Natural killer cell (primary cell): ENCODE measurements around the gene EID2. TPM values are rescaled to one million over a fixed set of nuclear protein-coding genes. Genes with fewer than 3 reads are reported as not detected.
A peak's percentile ranks its signal among the peaks of the same experiment; 100 is the strongest.

Experiments used
- ATAC-seq, 3 donors: fragments of 150-1000 bp in 2 of 3; fragments of 200-7000 bp in 1 of 3; cut with Tn5 transposase; 1 replicate in 1 of 3; 2 replicates in 2 of 3; pipeline ENCODE4 v1.10.0; 2021; ENCODE audit warnings: mild to moderate bottlenecking in 2 of 3, moderate library complexity in 2 of 3
- DNase-seq, 2 donors: peaks; one replicate each; pipeline versions ENCODE4 v3.0.0 to v3.0.0-alpha.2; 2013 to 2021; ENCODE audit warnings: mixed read lengths in 1 of 2
- H3K27ac ChIP-seq: one replicate; pipeline ENCODE4 v1.5.1; 2013; ENCODE audit warnings: mild to moderate bottlenecking, low read length
- H3K27me3 ChIP-seq: one replicate; pipeline ENCODE4 v1.6.1; 2013; ENCODE audit warnings: low read length; ENCODE audit not compliant: control insufficient read depth, insufficient read depth
- H3K36me3 ChIP-seq: one replicate; pipeline ENCODE4 v1.6.1; 2013; ENCODE audit warnings: low read length; ENCODE audit not compliant: control insufficient read depth, insufficient read depth
- H3K4me1 ChIP-seq: one replicate; pipeline ENCODE4 v1.6.1; 2013; ENCODE audit warnings: low read length; ENCODE audit not compliant: control insufficient read depth, insufficient read depth
- H3K4me3 ChIP-seq: one replicate; pipeline ENCODE4 v1.5.1; 2013; ENCODE audit warnings: low read length
- H3K9me3 ChIP-seq: one replicate; pipeline ENCODE4 v1.6.1; 2013; ENCODE audit warnings: low read length; ENCODE audit not compliant: control insufficient read depth, insufficient read depth
- H3K27ac Mint-ChIP-seq, 2 donors: one replicate each; pipeline ENCODE4 v1.8.0; 2022; ENCODE audit warnings: mild to moderate bottlenecking in 2 of 2, mixed read lengths in 2 of 2, moderate library complexity in 1 of 2
- H3K27me3 Mint-ChIP-seq, 2 donors: one replicate each; pipeline ENCODE4 v1.8.0; 2022; ENCODE audit warnings: low read depth in 2 of 2, mixed read lengths in 2 of 2
- H3K36me3 Mint-ChIP-seq: one replicate; pipeline ENCODE4 v1.8.0; 2022; ENCODE audit warnings: mixed read lengths
- H3K4me1 Mint-ChIP-seq, 2 donors: one replicate each; pipeline ENCODE4 v1.8.0; 2022; ENCODE audit warnings: mixed read lengths in 2 of 2
- H3K4me3 Mint-ChIP-seq: one replicate; pipeline ENCODE4 v1.8.0; 2022; ENCODE audit warnings: mild to moderate bottlenecking, moderate library complexity, mixed read lengths
- H3K9me3 Mint-ChIP-seq, 2 donors: one replicate each; pipeline ENCODE4 v1.8.0; 2022; ENCODE audit warnings: mixed read lengths in 2 of 2
- WGBS: methylation state at CpG from one replicate; pipeline ENCODE4 v1.1.7; 2013; ENCODE audit warnings: missing lambda C conversion rate; ENCODE audit not compliant: insufficient coverage; 5-methylcytosine and 5-hydroxymethylcytosine counted together
- intact Hi-C: fragments of 100-400 bp; cut with micrococcal nuclease; formaldehyde crosslinking; loops from one replicate; pipeline ENCODE4 v1.14.2; 2022
- total RNA-seq, 4 donors: library from RNA; stranded (reverse); fragments of 120-200 nt in 1 of 4; gene quantifications; one replicate each; pipeline versions ENCODE4 v1.2.3 to v1.2.4, GENCODE V29; 2013 to 2022
- TF ChIP-seq, protein P1 (sequence below): fragments of 200-600 bp; IDR thresholded peaks from one replicate; pipeline ENCODE4 v1.8.0; 2022; ENCODE audit warnings: antibody characterized with exemption

EID2 gene, protein sequence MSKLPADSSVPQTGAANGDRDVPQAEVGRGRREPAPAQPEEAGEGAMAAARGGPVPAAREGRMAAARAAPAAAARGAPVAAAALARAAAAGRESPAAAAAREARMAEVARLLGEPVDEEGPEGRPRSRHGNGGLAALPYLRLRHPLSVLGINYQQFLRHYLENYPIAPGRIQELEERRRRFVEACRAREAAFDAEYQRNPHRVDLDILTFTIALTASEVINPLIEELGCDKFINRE
- 10 to 100 TPM; 11.9 to 19.9 (median 15.6) TPM for total RNA-seq
- total RNA-seq (2013): 16.4 TPM

DNA sequence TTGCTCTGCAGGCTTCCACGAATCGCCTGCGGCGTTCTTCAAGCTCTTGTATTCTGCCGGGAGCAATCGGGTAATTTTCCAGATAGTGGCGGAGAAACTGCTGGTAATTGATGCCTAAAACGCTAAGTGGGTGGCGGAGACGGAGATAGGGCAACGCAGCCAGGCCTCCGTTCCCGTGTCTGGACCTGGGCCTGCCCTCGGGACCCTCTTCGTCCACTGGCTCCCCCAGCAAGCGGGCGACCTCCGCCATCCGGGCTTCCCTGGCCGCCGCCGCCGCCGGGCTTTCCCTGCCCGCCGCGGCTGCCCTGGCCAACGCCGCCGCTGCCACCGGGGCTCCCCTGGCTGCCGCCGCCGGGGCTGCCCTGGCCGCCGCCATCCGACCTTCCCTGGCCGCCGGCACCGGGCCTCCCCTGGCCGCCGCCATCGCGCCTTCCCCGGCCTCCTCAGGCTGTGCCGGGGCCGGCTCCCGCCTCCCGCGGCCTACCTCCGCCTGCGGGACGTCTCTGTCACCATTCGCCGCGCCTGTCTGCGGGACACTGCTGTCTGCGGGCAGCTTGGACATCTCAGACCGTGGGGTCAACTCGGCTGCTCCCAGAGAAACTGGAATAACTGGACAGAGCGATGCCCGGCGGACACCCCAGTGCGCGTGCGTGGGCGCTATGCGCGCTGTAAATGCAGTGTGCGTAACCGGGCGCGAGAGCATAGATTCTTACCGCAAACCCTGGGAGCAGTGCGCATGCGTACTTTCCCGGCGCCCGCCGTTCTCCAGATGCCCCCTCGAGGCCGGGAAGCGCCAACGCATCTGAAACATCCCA lies at the start of gene EID2:
Gene EID2, minus strand, starts transcription at position 644 of the 815 bp plus-strand sequence. Its CDS starts 82 bp downstream, at position 562.
- TF ChIP-seq, protein P1, sequence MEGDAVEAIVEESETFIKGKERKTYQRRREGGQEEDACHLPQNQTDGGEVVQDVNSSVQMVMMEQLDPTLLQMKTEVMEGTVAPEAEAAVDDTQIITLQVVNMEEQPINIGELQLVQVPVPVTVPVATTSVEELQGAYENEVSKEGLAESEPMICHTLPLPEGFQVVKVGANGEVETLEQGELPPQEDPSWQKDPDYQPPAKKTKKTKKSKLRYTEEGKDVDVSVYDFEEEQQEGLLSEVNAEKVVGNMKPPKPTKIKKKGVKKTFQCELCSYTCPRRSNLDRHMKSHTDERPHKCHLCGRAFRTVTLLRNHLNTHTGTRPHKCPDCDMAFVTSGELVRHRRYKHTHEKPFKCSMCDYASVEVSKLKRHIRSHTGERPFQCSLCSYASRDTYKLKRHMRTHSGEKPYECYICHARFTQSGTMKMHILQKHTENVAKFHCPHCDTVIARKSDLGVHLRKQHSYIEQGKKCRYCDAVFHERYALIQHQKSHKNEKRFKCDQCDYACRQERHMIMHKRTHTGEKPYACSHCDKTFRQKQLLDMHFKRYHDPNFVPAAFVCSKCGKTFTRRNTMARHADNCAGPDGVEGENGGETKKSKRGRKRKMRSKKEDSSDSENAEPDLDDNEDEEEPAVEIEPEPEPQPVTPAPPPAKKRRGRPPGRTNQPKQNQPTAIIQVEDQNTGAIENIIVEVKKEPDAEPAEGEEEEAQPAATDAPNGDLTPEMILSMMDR: peak; percentile 77
- DNase-seq (peak; percentile 90 to 98), ATAC-seq (peak; percentile 93 to 95 (median 93))
- no peaks in the 10 kb centered on the region for H3K9me3 Mint-ChIP-seq
- H3K4me1 ChIP-seq: peaks cover 7% of the 10 kb centered on the region
- H3K4me1 Mint-ChIP-seq: peaks cover 30 to 31% of the 10 kb centered on the region in 2 donors
- H3K27ac Mint-ChIP-seq: peak within 1 kb of the TSS; percentile 90 to 96
- intact Hi-C loops: no loop called here
- H3K27ac ChIP-seq: peak within 1 kb of the TSS; percentile 98
- no peaks in the 10 kb centered on the region for H3K36me3 Mint-ChIP-seq
- peak within 1 kb of the TSS; percentile 80 for H3K4me3 ChIP-seq
- H3K4me3 Mint-ChIP-seq: peak within 1 kb of the TSS; percentile 95
- no peaks in the 10 kb centered on the region for H3K9me3 ChIP-seq
- no peaks in the 10 kb centered on the region for H3K36me3 ChIP-seq
- H3K27me3 ChIP-seq: no peaks in the 10 kb centered on the region
- under 1% methylated on average over 84 of the region's 84 CpGs for WGBS
- peaks cover 0 to 8% of the 10 kb centered on the region in 2 donors for H3K27me3 Mint-ChIP-seq

DNA sequence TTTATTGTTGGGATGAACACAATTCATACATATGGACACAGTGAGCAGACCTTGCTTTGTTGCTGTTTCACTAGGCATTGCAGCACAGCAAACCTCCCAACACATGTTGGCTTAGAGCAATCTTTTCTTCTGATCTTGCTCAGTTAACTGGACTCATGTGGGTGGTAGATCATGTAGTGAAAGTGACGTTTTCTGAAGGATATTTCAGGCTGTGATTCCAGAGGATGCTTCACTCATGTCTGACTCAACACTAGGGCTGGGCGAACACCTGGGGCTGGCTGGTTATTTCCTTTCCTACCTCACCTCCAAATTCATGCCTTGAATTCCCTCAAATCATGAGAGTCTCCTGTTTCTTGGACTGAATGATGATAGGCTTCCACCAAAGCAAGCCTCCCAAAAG lies 48.1 kb upstream of the EID2 start:
- intact Hi-C loops: no loop called here
- TF ChIP-seq, protein P1: no peak
- Mint-ChIP-seq H3K9me3 (no peaks in the 10 kb centered on the region), H3K4me1 (no peaks in the 10 kb centered on the region), H3K27me3 (peaks cover 11 to 64% of the 10 kb centered on the region in 2 donors), H3K36me3 (no peaks in the 10 kb centered on the region), H3K4me3 (no peak overlapping the region), H3K27ac (no peak overlapping the region)
- Histone ChIP-seq H3K27me3 (no peaks in the 10 kb centered on the region), H3K36me3 (no peaks in the 10 kb centered on the region), H3K27ac (no peak overlapping the region), H3K4me1 (no peaks in the 10 kb centered on the region), H3K9me3 (no peaks in the 10 kb centered on the region), H3K4me3 (no peak overlapping the region)
- no peak for DNase-seq
- no peak for ATAC-seq
- 57% methylated on average over 2 of the region's 2 CpGs for WGBS

DNA sequence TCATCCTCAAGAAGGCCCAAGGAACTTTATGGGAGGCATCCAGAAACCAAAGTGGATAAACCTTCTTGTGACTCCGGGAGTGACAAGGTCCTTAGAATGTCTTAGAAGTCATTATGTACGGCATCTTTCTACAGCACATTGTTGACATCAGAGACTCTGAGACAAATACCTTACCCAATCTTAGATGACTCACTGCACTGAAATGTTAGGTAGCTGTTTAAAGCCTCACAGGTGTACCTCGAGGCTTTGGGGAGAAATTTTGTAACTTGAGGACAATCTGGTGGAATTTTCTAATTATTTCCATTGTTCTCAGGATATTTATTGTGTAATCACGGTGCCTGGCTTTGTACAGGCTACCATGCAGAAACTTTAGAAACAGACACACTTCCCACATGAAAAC lies 47.5 kb upstream of the EID2 start:
- Histone ChIP-seq H3K27ac (no peak overlapping the region), H3K27me3 (no peaks in the 10 kb centered on the region), H3K9me3 (no peaks in the 10 kb centered on the region), H3K4me3 (no peak overlapping the region), H3K36me3 (no peaks in the 10 kb centered on the region), H3K4me1 (no peaks in the 10 kb centered on the region)
- TF ChIP-seq, protein P1: no peak
- WGBS: 83% methylated on average over 3 of the region's 4 CpGs
- no peaks in the 10 kb centered on the region for H3K9me3 Mint-ChIP-seq
- H3K4me1 Mint-ChIP-seq: no peaks in the 10 kb centered on the region
- ATAC-seq (no peak), DNase-seq (no peak)
- intact Hi-C loops: no loop called here
- H3K27ac Mint-ChIP-seq: no peak overlapping the region
- H3K36me3 Mint-ChIP-seq: no peaks in the 10 kb centered on the region
- no peak overlapping the region for H3K4me3 Mint-ChIP-seq
- H3K27me3 Mint-ChIP-seq: peaks cover 11 to 63% of the 10 kb centered on the region in 2 donors
